Liver (tissue), 9 donors: Measurements from ENCODE around the gene PALM3. TPM values are rescaled to one million over a fixed set of nuclear protein-coding genes. Genes with fewer than 3 reads are reported as not detected.

Experiments
- DNase-seq: peaks from one replicate; pipeline ENCODE4 v3.0.0-alpha.2; 2017; ENCODE audit warnings: low spot score
- H3K27ac ChIP-seq, 2 donors: one replicate each; pipeline ENCODE4 v1.7.0; 2013; ENCODE audit warnings: inconsistent platforms in 2 of 2, low read length in 2 of 2, control low read depth in 1 of 2, low read depth in 1 of 2, mild to moderate bottlenecking in 1 of 2
- H3K27me3 ChIP-seq, 4 donors: one replicate each; pipeline versions ENCODE4 v1.6.1 to v1.7.0; 2013; ENCODE audit warnings: low read length in 3 of 4, inconsistent platforms in 1 of 4, mild to moderate bottlenecking in 1 of 4, moderate library complexity in 1 of 4; ENCODE audit not compliant: control insufficient read depth in 4 of 4, insufficient read depth in 4 of 4
- H3K36me3 ChIP-seq, 4 donors: one replicate each; pipeline versions ENCODE4 v1.6.1 to v1.7.0; 2013; ENCODE audit warnings: low read length in 3 of 4, mild to moderate bottlenecking in 3 of 4, low read depth in 1 of 4, moderate library complexity in 1 of 4; ENCODE audit not compliant: control insufficient read depth in 4 of 4, insufficient read depth in 3 of 4
- H3K4me1 ChIP-seq, 4 donors: one replicate each; pipeline versions ENCODE4 v1.6.1 to v1.7.0; 2013; ENCODE audit warnings: low read length in 3 of 4, mild to moderate bottlenecking in 3 of 4, moderate library complexity in 1 of 4; ENCODE audit not compliant: control insufficient read depth in 4 of 4, insufficient read depth in 4 of 4
- H3K4me3 ChIP-seq, 3 donors: one replicate each; pipeline versions ENCODE4 v1.6.1 to v1.7.0; 2013; ENCODE audit warnings: low read length in 3 of 3, control low read depth in 1 of 3, low read depth in 1 of 3, mild to moderate bottlenecking in 1 of 3
- H3K9ac ChIP-seq, 2 donors: one replicate each; pipeline ENCODE4 v1.7.0; 2013; ENCODE audit warnings: low read length in 2 of 2, mild to moderate bottlenecking in 2 of 2, moderate library complexity in 2 of 2, control low read depth in 1 of 2, low read depth in 1 of 2
- H3K9me3 ChIP-seq, 4 donors: one replicate each; pipeline versions ENCODE4 v1.6.1 to v1.7.0; 2013; ENCODE audit warnings: low read length in 3 of 4; ENCODE audit not compliant: control insufficient read depth in 4 of 4
- ATF3 ChIP-seq: IDR thresholded peaks from 2 replicates; pipeline ENCODE4 v1.6.1; 2016; ENCODE audit warnings: antibody characterized with exemption
- CTCF ChIP-seq: fragments of 150-350 bp; IDR thresholded peaks from 2 replicates; pipeline ENCODE4 v1.5.1; 2017; ENCODE audit warnings: improper control_type of control experiment, low read depth, low read length; ENCODE audit not compliant: missing input control
- EGR1 ChIP-seq, 2 donors: IDR thresholded peaks; 2 replicates each; pipeline ENCODE4 v1.6.1; 2016 to 2018; ENCODE audit warnings: antibody characterized with exemption in 2 of 2, low read depth in 2 of 2
- FOXA1 ChIP-seq: IDR thresholded peaks from 2 replicates; pipeline ENCODE4 v1.6.1; 2016; ENCODE audit warnings: antibody characterized with exemption
- FOXA2 ChIP-seq: IDR thresholded peaks from 2 replicates; pipeline ENCODE4 v1.6.1; 2016; ENCODE audit warnings: antibody characterized with exemption
- GABPA ChIP-seq, 2 donors: IDR thresholded peaks in 1 of 2; conservative IDR thresholded peaks in 1 of 2; 2 replicates each; pipeline ENCODE4 v1.6.1; 2016; ENCODE audit warnings: antibody characterized with exemption in 2 of 2, mild to moderate bottlenecking in 1 of 2, moderate library complexity in 1 of 2
- HNF4A ChIP-seq, 2 donors: conservative IDR thresholded peaks; 2 replicates each; pipeline ENCODE4 v1.6.1; 2016; ENCODE audit warnings: antibody characterized with exemption in 2 of 2, mild to moderate bottlenecking in 2 of 2
- HNF4G ChIP-seq: IDR thresholded peaks from 2 replicates; pipeline ENCODE4 v1.6.1; 2016; ENCODE audit warnings: antibody characterized with exemption
- JUND ChIP-seq, 2 donors: IDR thresholded peaks; 2 replicates each; pipeline ENCODE4 v1.6.1; 2016; ENCODE audit warnings: antibody characterized with exemption in 2 of 2
- MAX ChIP-seq: IDR thresholded peaks from 2 replicates; pipeline ENCODE4 v1.6.1; 2016; ENCODE audit warnings: antibody characterized with exemption
- NR2F2 ChIP-seq: IDR thresholded peaks from 2 replicates; pipeline ENCODE4 v1.6.1; 2016; ENCODE audit warnings: antibody characterized with exemption
- RAD21 ChIP-seq, 2 donors: IDR thresholded peaks; 2 replicates each; pipeline ENCODE4 v1.6.1; 2016; ENCODE audit warnings: antibody characterized with exemption in 2 of 2, mild to moderate bottlenecking in 2 of 2
- REST ChIP-seq: IDR thresholded peaks from 2 replicates; pipeline ENCODE4 v1.6.1; 2016; ENCODE audit warnings: antibody characterized with exemption, mild to moderate bottlenecking
- RXRA ChIP-seq, 2 donors: IDR thresholded peaks; 2 replicates each; pipeline ENCODE4 v1.6.1; 2017 to 2018; ENCODE audit warnings: antibody characterized with exemption in 2 of 2, mild to moderate bottlenecking in 1 of 2
- SP1 ChIP-seq: IDR thresholded peaks from 2 replicates; pipeline ENCODE4 v1.6.1; 2018; ENCODE audit warnings: antibody characterized with exemption, mild to moderate bottlenecking
- TAF1 ChIP-seq: conservative IDR thresholded peaks from 2 replicates; pipeline ENCODE4 v1.6.1; 2016; ENCODE audit warnings: antibody characterized with exemption, mild to moderate bottlenecking
- YY1 ChIP-seq: IDR thresholded peaks from 2 replicates; pipeline ENCODE4 v1.6.1; 2016; ENCODE audit warnings: antibody characterized with exemption, mild to moderate bottlenecking
- WGBS: extraction: QIAGEN DNeasy Blood & Tissue Kit; methylation state at CpG from one replicate; pipeline ENCODE4 v1.1.7; 2013; 5-methylcytosine and 5-hydroxymethylcytosine counted together
- polyA plus RNA-seq, 2 donors: library from polyadenylated mRNA; stranded (reverse) in 1 of 2; unstranded in 1 of 2; fragments of 200-250 nt in 1 of 2; fragments of >200 nt in 1 of 2; fragmentation: Nextera tagmentation in 1 of 2; extraction: Ambion mirVana in 1 of 2; gene quantifications; one replicate each; pipeline versions ENCODE4 v1.2.1 to v1.2.3, GENCODE V29; 2013 to 2015
- total RNA-seq, 2 donors: library from RNA; depleted of rRNA; stranded (reverse); fragments of >200 nt; gene quantifications; one replicate each; pipeline ENCODE4 v1.2.3, GENCODE V29; 2014
- donor health status: healthy.
- donor health status: healthy.
- donor health status: healthy.
- donor health status: healthy.
- donor health status: healthy.

PALM3 gene
- total and polyA plus RNA-seq, 4 donors = 1.4 to 17.9 (median 5.9) TPM

- H3K4me1 ChIP-seq = peaks cover 1 to 41% (median 24%) of the 10 kb centered on the region in 4 donors
- no peaks in the 10 kb centered on the region for H3K9me3 ChIP-seq
- H3K36me3 ChIP-seq = peaks cover 7 to 23% (median 11%) of the 10 kb centered on the region in 4 donors
- no peak overlapping the region for H3K4me3 ChIP-seq
- no peak for TF ChIP-seq RAD21 (IDR thresholded peaks at IDR 0.05)
- no peak for TF ChIP-seq GABPA (IDR thresholded peaks at IDR 0.05 in 1 of 2, conservative IDR thresholded peaks at IDR 0.05 in 1 of 2)
- TF ChIP-seq EGR1 (IDR thresholded peaks at IDR 0.05; ENCODE audit: low read depth in 2 of 2) = no peak
- TF ChIP-seq TAF1 = no peak
- TF ChIP-seq FOXA1 = no peak
- TF ChIP-seq RXRA (IDR thresholded peaks at IDR 0.05) = no peak
- no peak for TF ChIP-seq SP1
- no peak for TF ChIP-seq NR2F2
- no peak for TF ChIP-seq MAX
- no peak for TF ChIP-seq YY1
- TF ChIP-seq ATF3 = no peak
- TF ChIP-seq JUND (IDR thresholded peaks at IDR 0.05) = no peak
- no peak for TF ChIP-seq FOXA2
- H3K9ac ChIP-seq = no peak overlapping the region
- H3K27me3 ChIP-seq = peaks cover 0 to 3% (median 0%) of the 10 kb centered on the region in 4 donors
- DNase-seq = no peak
- H3K27ac ChIP-seq = no peak overlapping the region
- WGBS = 62% methylated on average over 17 of the region's 17 CpGs
Measured at GRCh38 chr19:14058182-14059092, 3.4 kb downstream of the PALM3 start.

- no peak overlapping the region for H3K4me3 ChIP-seq
- TF ChIP-seq REST (no peak), CTCF (no peak), JUND (IDR thresholded peaks at IDR 0.05) (no peak), SP1 (no peak), GABPA (IDR thresholded peaks at IDR 0.05 in 1 of 2, conservative IDR thresholded peaks at IDR 0.05 in 1 of 2) (no peak), EGR1 (IDR thresholded peaks at IDR 0.05; ENCODE audit: low read depth in 2 of 2) (no peak), YY1 (no peak), HNF4G (no peak), MAX (no peak), HNF4A (conservative IDR thresholded peaks at IDR 0.05) (no peak), RXRA (IDR thresholded peaks at IDR 0.05) (no peak), RAD21 (IDR thresholded peaks at IDR 0.05) (no peak), TAF1 (no peak), ATF3 (no peak)
- 63% methylated on average over 19 of the region's 19 CpGs for WGBS
- H3K27ac ChIP-seq = no peak overlapping the region
- no peak for DNase-seq
- H3K27me3 ChIP-seq = peaks cover 0 to 3% (median 0%) of the 10 kb centered on the region in 4 donors
- H3K4me1 ChIP-seq = peaks cover 1 to 34% (median 21%) of the 10 kb centered on the region in 4 donors
- H3K9me3 ChIP-seq = no peaks in the 10 kb centered on the region
- H3K36me3 ChIP-seq = peaks cover 7 to 27% (median 13%) of the 10 kb centered on the region in 4 donors
- no peak overlapping the region for H3K9ac ChIP-seq
Measured at GRCh38 chr19:14056741-14057356, 5.0 kb downstream of the PALM3 start.
